HG02943 (cell line): ENCODE results near the gene ROBO1.
"Not testable (repeated sequence)": the region's sequence is repeated elsewhere in the genome, so short reads cannot be mapped to it uniquely, and the experiment has no call there.

Experiments used
- ATAC-seq: cut with Tn5 transposase; IDR thresholded peaks from one replicate; pipeline ENCODE4 v1.9.1; 2021; ENCODE audit warnings: mild to moderate bottlenecking, low read depth, moderate library complexity; ENCODE audit not compliant: unreplicated experiment

Gene ROBO1

GRCh38 chr3:78690766-78691165 is 1077.0 kb downstream of the ROBO1 start:
- ATAC-seq: no peak

DNA sequence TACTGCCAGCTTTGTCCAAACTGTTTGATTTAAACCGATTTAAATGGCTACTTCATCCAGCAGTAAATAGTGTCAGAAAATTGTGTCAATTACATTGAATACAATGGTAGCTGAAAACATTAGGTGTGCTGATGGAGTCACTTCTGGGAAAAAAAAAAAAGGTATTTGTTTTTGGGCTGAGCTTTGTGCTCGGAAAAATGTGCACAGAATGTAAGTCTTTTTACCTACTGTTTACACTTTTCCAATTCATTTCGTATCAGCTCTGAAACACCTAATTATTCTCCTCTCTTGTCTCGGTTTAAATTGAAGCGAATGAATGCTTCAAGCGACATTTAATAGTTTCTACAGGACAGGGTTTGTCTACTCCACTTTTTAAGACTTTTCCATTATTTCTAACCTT is 1078.4 kb downstream of the ROBO1 start:
- no peak for ATAC-seq

DNA sequence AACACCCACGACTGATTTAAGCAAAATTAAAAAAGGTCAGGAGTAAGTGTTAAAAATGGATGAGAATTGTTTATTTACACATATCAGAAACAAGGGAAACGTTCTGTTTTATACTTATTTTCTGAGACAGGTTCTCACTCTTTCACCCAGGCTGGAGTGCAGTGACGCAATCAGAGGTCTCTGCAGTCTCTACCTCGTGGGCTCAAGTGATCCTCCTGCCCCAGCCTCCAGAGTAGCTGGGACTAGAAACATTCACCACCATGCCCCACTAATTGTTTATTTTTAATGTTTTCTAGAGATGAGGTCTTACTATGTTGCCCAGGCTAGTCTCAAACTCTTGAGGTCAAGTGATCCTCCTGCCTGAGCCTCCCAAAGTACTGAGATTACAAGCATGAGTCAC is 1080.3 kb downstream of the ROBO1 start:
- ATAC-seq: no peak

GRCh38 chr3:78683284-78683683 is 1084.5 kb downstream of the ROBO1 start:
- no peak for ATAC-seq

- not testable (repeated sequence) for ATAC-seq
These were observed 1092.5 kb downstream of the ROBO1 start for GRCh38 chr3:78675119-78675805.

- ATAC-seq: no peak
These were observed 1097.1 kb downstream of the ROBO1 start for GRCh38 chr3:78670746-78671145.

DNA sequence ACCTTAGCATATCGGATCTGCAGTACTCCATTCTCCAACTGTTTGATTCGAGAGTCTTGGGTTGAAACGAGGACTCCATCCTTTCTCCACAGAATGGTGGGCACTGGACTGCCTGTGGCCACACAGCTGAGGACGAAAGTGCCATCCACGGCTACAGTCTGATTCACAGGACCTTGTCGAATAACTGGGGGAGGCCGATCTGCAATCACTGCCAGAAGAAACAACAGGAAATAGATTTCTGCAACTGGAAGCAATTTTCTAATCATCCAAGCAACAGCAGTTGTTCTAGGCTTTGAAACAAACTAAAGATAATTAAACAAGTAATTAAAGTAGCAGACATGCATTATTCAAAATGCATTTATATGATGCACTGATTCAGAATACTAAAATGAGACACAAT is 1097.7 kb downstream of the ROBO1 start:
- ATAC-seq: no peak

- no peak for ATAC-seq
These were observed 1099.5 kb downstream of the ROBO1 start for GRCh38 chr3:78668302-78668701.

DNA sequence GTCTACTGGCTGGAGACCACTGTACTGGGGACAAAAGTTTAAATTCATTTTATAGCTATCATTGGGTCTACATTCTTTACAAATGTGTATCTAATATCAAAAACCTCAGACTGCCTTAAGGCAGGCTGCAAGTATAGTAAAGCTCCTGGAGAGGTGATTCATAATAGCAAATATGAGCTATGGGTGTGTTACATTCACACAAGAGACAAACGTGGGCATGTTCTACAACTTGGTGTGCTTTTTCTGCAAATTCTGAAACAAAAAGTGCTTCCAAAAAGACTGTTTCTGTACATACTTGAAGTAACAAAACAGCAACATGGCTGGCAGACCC is 1101.4 kb downstream of the ROBO1 start:
- no peak for ATAC-seq

DNA sequence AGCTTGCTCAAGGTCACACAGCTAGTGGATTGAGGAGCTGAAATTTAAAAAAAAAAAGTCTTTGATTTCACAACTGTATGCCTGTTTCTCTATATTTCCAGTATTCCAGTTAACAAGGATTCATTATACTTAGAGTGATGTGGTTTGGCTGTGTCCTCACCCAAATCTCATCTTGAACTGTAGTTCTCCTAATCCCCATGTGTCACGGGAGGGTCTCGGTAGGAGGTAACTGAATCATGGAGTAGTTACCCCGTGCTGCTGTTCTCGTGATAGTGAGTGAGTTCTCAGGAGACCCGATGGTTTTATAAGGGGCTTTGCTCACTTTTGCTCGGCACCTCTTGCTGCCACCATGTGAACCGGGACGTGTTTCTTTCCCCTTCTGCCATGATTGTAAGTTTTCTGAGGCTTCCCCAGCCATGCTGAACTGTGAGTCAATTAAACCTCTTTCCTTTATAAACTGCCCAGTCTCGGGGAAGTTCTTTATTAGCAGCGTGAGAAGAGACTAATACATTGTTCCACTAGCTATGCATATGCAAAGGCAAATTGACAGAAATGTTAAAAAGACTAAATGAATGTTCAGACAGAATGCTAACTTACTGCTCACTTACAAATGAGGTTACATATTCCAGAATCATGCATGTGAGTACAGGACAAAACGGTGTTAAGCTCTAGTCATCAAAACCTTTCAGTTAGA is 1101.9 kb downstream of the ROBO1 start:
- no peak for ATAC-seq

DNA sequence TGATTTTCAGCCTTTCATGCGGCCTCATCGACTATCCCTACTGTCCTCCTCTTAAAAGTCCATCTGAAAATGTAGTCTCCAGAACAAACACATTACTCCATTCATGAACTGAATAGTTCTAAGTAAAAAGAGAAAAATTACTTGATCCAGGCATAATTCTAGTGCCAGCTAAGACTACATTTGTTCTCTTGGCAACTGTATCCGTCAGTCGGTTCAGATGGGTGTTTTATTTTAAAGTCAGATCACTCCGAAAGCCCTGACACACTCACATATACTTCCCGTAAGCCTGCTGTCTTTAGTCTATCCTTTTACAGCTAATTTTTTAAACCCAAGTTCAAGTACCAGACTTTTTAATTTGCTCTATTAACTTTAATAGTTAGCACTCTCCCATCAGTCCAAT is 1102.7 kb downstream of the ROBO1 start:
- no peak for ATAC-seq

DNA sequence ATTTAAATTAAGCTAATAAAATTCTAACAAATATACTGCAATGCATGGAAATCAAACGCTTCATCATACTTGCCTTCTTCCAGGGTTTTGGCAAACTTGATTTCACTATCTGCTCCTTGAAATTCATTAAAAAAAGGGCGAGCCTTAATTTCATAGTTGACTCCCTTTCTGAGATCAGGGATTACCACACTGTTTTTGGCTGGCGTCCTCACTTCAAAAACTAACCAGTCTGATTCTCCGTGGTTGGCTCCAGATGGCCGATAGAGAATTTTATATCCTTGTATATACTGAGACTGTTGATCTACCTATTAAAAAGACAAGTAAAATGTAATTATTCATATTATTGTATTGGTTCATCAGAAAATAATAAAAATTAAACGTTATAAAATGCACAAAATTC is 1106.8 kb downstream of the ROBO1 start:
- no peak for ATAC-seq

DNA sequence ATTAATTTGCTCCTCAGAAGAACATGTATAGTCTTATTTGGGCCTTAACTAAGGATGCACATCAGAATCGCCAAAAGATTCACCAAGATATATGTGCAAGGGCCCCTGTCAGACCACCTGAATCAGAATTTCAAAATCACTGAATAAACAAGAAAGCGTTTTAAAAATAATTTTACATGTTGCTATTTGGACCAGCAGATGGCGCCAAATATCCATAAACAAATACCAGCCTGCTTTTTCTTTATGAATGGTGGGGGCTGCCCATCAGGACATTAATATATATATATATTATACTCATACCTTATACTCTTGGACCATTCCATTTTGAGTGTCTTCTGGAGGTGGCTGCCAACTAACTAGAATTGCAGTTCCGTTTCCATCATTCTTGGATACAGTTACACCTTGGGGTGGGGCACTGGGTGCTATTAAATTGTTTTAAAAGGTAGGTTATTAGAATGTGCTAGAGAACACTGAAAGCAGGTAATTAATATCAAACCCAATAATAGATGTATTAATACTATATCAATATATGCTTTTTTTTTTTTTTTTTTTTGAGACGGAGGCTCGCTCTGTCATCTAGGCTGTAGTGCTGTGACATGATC is 1108.3 kb downstream of the ROBO1 start:
- no peak for ATAC-seq

GRCh38 chr3:78647726-78648125 is 1120.1 kb downstream of the ROBO1 start:
- ATAC-seq: no peak

DNA sequence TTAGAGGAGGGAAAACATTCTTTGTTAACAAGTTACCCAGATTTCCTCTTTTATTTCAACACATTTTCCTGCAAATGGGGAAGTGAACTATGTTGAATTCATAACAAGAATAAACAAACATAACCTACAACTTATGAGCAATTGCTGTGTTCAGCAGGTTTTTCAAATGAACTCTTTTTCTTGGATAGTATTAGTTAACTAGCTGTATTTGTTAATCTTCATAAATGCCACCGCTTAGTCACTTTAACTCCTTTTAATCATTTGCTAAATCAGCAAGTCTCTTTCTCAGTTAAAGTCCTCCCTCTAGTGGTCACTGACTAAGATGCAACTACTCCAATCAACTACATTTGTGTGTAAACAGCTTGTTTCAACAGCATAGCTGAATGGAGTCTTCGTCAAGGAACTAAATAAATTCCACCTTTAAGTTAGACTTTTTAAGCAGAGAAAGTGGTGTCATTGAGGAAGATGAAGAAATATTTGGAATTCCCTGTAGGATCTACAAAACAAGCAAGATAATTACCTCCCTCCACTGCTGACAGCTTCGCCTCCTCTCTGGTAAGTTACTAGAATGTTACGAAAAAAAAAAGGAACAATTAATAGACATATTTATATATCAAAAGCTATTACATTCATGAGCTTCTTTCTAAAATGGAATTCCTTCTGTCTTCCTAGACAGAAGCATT is 1122.0 kb downstream of the ROBO1 start:
- ATAC-seq: peak; percentile 84

GRCh38 chr3:78644847-78645246 is 1123.0 kb downstream of the ROBO1 start:
- no peak for ATAC-seq

GRCh38 chr3:78642226-78643035 is 1125.4 kb downstream of the ROBO1 start:
- ATAC-seq: no peak

- ATAC-seq: no peak
These were observed 1126.1 kb downstream of the ROBO1 start for GRCh38 chr3:78641703-78642102.

- no peak for ATAC-seq
These were observed 1133.5 kb downstream of the ROBO1 start for GRCh38 chr3:78634316-78634715.

DNA sequence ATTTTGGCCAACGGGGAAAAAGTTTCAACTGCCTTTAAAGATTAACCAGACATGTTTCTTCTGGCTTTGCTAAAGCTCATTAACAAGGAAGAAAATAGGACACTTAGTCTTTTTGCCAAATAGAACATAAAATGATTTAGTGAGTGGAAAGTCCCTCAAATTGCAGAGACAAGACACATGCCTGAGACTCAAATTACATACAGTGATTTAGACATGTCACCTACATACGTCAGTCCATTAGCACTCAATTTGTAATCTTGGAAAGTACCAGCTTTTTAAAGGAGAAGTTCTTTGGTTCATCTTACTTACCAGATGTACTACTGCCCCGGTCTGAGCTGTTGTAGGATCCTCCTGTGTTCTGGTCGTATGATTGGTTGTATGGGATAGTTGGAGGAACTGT is 1134.2 kb downstream of the ROBO1 start:
- ATAC-seq: no peak
